NCI-H1048 (cell line): ENCODE measurements around the gene CKMT2.

ENCODE experiments used
- DNase-seq: peaks from one replicate; lab custom pipeline; 2025; lab: John Stamatoyannopoulos, UW

CKMT2 gene

DNA sequence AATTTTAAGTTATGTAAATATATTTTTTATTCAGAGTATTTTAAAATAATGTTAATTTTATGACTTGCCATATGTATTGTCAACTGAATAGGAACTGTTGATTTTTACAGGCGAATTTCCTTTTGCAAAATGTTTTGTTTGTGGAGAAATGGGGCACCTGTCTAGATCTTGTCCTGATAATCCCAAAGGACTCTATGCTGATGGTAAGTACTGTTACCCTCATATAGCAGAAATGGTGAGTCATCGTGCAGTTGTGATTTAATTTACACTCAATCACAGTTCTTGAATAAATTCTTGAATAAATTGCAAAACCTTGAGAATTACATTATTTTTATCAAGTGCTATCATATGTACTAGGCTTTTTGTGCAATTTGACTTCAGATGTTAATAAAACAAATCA lies 75.7 kb downstream of the CKMT2 start:
- DNase-seq, result no peak

DNA sequence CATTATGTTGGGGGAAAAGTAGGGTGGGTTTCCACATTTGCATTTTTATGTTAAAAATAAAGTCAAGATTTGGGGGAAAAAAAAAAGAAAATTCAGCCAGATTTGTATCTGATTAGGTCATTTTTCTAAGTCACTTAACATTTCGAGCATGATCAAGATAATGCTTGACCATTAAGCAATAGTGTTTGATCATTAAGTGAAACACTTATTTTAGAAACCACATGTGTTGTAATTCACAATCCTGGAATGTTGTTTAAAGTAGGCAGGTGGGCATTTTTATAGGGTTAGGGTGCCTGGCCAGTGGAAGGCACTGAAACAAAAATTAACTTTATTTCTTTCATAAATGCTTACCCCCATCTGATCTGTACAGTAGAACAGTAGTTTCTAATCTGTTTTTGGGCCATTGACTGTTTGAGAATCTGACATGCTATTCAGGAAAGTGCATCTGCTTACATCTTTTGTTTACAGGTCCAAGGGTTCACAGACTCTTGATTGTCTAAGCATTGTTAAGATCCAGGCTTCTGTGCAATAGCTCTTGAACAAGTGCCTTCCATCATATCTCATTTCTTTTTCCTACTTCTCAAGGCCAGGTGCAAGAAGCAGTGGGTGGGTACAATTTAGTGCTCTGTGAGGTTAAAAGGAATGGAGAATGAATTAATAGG lies 77.4 kb downstream of the CKMT2 start:
- no peak for DNase-seq

DNA sequence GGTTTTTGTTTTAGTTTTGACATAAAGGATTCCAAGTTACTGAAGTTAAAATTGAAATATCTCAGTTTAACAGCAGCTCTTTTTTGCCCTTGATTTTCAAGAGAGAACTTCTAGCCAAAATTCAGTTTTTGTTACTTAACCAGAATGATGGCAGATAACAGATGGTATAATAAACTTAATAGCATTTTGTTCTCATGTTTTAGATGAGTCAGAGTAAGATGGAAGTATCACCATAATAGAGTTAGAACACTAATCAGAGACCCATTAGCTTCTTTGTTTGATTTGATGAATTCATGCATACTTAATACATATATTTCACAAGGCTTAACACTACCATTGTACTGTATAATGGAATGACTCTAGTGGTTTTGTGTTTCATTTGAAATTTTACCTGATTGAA lies 80.2 kb downstream of the CKMT2 start:
- no peak for DNase-seq

- no peak for DNase-seq
These were observed 80.6 kb downstream of the CKMT2 start for GRCh38 chr5:81313686-81314085.

GRCh38 chr5:81314581-81314980 lies 81.5 kb downstream of the CKMT2 start:
- DNase-seq, result no peak

- DNase-seq, result no peak
These were observed 82.2 kb downstream of the CKMT2 start for GRCh38 chr5:81315336-81315735.

DNA sequence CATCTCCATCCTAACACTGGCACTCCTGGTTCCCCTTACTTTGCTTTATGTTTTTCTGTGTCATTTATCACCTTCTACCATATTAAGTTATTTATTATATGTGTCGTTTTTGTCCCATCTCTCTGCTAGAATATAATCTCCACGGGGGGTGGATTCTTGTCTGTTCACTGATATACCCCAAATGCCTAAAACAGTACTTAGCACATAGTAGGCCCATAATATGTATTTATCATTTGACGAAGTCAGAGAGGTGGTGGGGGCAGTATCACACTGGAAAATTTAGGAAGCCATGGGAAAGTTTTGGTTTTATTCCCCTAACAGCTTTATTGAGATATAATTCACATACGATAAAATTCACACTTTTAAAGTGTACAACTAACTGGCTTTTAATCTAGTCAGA lies 82.7 kb downstream of the CKMT2 start:
- no peak for DNase-seq
